Eye (tissue), 1 donor: Measurements from ENCODE around the gene CERK.

Experiments used
- DNase-seq: peaks from one replicate; pipeline ENCODE4 v3.0.0-alpha.2; 2015

The CERK gene

GRCh38 chr22:46728470-46728869 lies 9.6 kb downstream of the CERK start:
- no peak for DNase-seq

DNA sequence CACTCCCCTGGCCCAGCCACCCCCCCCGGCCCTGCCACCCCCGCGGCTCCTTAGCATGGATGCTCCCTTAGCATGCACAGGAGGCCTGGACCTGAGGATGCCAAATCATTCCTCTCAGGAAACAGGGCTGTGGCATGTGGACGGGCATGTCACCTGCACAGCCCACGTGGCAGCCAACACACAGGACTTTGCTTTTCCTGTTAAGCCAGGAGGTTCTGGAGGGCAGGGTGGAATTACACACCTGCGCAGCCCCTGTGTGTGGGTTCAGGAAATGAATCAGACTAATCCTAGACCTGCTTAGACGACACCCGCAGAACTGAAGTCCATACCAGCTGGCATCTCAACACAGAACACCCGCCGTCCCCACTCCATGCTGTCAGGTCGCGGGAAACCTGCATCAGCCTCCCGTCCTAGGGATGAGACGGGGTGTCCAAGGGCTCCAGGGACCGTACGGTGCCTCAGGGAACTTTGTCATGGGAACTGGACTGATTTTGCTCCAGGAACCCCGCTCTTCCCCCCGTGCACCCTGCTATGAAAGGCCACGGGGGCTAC lies 10.2 kb downstream of the CERK start:
- DNase-seq: no peak

DNA sequence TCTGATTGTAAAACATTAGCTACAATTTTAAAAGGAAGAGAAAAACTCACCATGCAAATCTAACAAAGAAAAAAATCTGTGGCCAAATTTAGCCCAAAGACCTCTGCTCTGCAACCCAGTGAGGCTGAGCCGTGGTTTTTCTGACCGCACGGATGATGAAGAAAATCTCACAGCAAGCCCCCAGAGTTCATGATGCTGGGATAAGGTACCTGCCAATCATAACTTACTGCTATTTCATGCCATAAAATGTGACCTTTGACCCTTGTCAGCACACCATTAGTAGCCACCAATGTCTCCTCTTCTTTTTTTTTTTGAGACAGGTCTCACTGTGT lies 11.1 kb downstream of the CERK start:
- DNase-seq: no peak

- DNase-seq: peak; percentile 74
Measured at GRCh38 chr22:46726066-46726985, 11.7 kb downstream of the CERK start.

DNA sequence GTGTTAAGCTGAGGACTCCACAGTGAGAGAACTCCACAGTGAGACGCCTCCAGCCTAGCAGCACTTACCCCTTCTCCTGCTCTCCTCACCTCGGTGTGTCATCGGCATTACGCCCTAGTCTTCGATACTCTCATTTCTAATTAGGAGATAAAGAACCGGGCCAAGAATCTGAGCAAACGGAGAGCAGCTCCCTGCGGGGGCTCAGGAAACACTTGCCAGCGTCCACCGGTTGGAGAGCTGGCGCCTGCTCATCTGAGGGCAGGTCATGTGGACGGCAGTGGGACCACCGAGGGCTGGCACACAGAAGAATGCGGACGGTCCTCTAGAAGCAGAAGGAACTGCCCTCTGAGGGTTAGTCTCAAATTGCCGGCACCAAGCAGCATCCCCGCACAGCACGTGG lies 13.0 kb downstream of the CERK start:
- DNase-seq: no peak

DNA sequence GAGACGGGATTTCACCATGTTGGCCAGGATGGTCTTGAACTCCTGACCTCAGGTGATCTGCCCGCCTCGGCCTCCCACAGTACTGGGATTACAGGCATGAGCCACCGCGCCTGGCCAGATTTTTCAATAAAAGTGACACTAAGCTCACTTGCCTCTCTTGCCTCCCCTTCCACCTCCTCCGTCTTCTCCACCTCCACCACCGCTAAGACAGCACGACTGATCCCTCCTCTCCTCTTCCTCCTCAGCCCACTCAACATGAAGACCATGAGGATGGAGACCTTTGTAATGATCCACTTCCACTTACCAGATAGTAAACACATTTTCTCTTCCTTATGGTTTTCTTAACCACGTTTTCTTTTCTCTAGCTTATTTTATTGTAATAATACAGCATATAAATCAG lies 14.2 kb downstream of the CERK start:
- DNase-seq: no peak

DNA sequence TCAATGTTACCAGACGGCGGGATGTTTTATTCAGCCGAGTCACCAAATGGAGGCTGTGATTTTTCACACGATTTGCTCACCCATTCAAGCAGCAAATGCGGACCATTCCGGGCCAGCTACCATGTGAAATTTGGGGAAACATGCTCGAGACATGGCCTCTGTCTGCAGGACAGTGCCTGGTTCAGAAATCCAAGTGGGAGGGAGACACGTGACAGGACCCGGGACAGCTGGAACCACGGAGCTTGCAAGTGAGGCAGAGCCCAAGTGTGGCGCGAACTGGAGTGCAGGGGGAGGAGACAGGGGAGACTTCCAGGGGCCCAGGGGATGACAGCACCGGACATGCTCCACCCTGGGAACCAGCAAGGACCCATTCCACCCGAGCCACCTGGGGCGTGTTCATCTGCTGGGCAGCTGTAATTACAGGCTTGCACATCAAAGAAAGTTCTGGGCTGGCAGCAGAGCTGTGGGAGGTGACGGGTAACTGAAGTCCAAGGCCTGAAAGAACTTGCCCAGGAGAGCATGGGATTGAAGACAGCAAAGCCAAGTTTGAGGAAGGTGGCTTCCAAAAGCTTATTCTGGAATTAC lies 16.5 kb downstream of the CERK start:
- peak; percentile 51 for DNase-seq

- DNase-seq: no peak
Measured at GRCh38 chr22:46719921-46720320, 18.1 kb downstream of the CERK start.

- no peak for DNase-seq
Measured at GRCh38 chr22:46714550-46714949, 23.5 kb downstream of the CERK start.

- no peak for DNase-seq
Measured at GRCh38 chr22:46712288-46712687, 25.8 kb downstream of the CERK start.

DNA sequence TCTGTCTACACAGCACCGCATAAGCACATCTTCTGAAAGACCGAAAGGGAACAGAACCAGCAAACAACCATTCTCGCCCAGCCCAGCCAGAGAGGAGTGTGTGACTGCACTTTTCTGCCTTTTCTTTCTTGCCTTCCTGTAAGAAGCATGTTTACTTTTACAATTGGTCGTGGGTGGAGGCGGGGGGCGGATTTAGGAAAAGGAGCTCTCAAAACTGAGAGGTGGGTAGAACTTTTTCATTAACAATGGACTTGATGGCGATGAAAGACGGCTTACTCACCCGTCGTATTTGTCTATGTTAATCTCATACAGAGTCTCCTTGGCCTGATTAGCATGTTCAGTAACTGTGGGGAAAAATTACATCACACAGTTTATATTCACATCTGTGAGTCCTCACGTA lies 27.2 kb downstream of the CERK start:
- no peak for DNase-seq

DNA sequence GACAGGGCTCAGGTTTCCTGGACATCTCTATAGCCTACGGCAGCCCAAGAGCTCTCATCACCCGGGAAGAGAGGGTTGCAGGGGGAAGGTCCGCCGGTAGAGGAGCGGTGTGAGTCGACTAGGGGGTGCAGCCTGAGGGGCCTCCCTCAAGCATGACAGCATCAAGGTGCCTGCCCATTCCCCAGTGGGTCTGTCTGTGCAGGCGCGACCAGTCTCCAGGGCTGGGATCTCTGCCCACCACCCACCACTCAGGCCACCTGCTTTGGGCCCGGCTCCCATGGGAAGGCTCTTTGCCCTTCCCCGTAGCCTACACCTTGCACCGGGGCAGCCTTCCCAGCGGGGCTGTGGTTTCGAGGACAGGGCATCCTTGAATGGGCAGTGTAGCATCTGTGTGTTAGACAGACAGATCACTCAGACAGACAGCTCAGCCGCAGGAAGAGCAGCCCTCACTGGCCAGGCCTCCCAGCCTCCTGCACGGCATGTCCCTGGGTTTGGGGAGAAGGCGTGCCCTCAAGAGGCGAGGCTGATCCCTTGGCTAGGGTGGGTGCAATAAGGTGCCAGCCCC lies 29.2 kb downstream of the CERK start:
- no peak for DNase-seq

DNA sequence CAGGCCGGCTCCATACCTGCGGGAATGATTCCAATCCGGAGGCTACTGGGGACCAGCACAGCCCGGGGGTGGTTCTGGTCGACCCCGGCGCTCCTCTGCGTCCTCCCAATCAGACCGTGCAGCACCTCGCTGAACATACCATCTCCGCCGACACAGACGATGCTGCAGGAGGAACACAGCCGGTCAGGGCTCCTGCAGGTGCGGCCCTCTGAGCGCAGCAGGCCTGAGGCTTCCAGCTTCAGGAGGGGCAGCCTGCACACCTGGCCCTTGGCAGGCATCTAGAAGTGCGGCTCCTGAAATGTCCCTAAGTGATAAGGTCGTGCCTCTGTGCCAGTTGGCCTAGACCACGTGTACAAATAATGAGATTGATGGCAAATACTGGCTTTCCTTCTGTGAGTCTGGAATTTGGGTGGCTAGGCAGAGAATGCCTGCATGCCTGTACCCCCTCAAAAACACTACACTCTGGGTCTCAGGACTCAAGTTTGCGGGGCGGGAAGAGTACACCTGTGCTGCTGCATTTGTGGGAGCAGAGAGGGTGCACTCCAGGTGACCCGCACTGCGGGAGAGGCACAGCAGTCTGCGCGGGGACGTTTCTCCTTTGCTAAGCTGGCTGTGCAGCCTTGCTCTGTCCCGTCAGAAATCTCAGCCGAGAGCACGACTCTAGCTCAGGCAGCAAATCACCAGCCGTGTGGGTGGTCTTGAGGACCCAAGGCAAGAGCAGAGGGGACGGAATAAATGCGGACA lies 30.1 kb downstream of the CERK start:
- no peak for DNase-seq

- DNase-seq: no peak
Measured at GRCh38 chr22:46707305-46707704, 30.7 kb downstream of the CERK start.

- no peak for DNase-seq
Measured at GRCh38 chr22:46706060-46706459, 32.0 kb downstream of the CERK start.

DNA sequence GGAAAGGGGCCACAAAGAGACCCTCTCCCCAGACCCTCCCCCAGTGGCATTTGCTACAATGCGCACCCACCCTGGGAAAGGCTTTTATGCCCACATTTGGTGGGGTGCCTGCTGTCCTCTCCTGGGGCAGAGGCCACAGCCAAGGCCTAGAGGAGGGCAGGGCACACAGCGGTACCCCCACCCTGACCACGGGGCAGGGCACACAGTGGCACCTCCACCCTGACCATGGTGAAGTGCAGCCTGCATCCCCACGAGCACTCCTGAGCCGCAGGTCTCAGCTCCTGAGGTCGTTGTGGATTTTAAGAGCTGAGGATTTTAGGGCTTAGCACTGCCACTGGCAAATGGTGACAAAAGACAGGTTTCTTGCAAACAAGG lies 34.1 kb downstream of the CERK start:
- DNase-seq: no peak

- DNase-seq: no peak
Measured at GRCh38 chr22:46703171-46703995, 34.7 kb downstream of the CERK start.

GRCh38 chr22:46701262-46701661 lies 36.8 kb downstream of the CERK start:
- no peak for DNase-seq

DNA sequence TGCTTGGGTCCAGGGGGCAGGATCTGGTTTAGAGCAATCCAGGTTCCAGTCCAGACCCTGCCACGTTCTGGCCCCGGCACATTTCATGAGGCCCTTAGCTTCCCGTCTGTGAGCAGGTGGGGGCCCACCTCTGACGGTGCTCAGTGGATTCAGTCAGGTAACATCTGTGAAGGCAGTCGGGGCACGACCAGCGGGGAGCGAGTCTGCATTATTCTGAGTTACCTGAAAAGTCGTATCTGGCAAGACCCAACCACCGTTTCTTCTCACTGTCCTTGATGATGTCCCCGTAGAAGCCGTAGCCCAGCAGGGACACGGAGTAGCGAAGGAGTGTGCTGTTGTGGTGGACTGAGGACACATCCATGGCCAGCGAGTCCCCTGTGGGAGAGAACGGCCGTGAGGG lies 39.0 kb downstream of the CERK start:
- DNase-seq: no peak

DNA sequence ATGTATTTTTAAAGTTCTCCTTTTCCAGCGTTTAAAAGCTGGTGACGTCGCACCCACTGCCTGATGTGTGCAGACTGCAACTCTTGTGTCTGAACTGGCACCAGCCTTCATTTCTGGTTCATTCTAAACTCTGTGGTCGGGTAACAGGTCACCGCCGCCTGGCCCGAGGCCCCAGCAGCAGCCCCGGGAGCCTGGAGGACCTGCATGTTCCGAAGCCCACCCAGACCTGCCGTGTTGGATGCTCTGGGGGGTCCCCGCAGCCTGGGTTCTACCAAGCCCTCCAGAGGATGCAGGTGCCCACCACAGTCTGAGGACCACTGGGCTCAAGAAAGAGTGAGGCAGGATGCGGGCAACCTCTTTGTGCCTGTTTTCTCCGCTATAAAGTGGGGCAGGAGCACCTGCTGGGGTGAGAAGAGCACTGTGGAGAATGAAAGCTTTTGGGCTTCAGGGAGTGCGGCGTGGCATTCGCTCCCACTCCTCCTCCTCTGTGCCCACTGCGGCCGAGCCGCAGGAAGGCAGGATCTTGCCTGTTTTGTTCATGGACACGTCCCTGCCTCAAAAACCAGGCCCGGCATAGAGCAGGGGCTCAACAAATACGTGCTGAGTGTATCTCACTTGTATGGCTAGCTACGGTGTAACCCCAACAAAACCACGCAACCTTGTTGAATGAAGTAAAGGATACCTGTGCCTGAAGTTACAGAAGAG lies 40.1 kb downstream of the CERK start:
- no peak for DNase-seq

DNA sequence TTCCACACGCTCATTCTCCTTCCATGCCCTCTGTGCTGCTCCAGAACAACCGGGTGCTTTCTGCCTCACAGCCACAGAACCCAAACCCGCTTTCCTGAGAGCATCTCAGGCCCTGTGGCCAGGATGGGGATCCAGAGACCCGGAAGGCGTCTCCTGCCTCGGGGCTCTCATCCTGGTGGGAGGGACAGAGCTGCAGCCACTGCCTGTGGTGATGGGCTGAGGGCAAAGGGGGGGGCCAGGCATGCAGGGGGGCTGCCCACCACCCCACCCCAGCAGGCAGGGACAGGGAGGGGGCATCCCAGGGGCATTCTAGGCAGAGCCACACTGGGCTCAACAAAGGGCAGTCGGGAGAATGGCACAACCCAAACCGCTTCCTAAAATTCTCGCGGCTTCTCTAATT lies 41.4 kb downstream of the CERK start:
- DNase-seq: no peak

GRCh38 chr22:46696229-46696518 lies 41.9 kb downstream of the CERK start:
- no peak for DNase-seq
